MM.1S (cell line): ENCODE measurements around the gene LMF1.

Experiments used
- DNase-seq: peaks from one replicate; pipeline ENCODE4 v3.0.0-alpha.2; 2015
- H2AFZ ChIP-seq: fragments of 300-600 bp; sonication (generic); 2 replicates; pipeline ENCODE4 v1.6.0; 2016; ENCODE audit warnings: antibody characterized with exemption, low read length
- H3F3A ChIP-seq: fragments of 300-600 bp; sonication (generic); 2 replicates; pipeline ENCODE4 v1.6.1; 2016; ENCODE audit warnings: mild to moderate bottlenecking, antibody characterized with exemption, low read length, moderate library complexity, mixed read lengths; ENCODE audit not compliant: insufficient read depth
- H3K27ac ChIP-seq: fragments of 300-600 bp; sonication (generic); 2 replicates; pipeline ENCODE4 v1.5.1; 2016; ENCODE audit warnings: mild to moderate bottlenecking, low read length
- H3K27me3 ChIP-seq: fragments of 300-600 bp; sonication (generic); replicated peaks from 2 replicates; pipeline ENCODE4 v1.6.0; 2016; ENCODE audit warnings: low read length; ENCODE audit not compliant: insufficient read depth
- H3K36me3 ChIP-seq: fragments of 300-600 bp; sonication (generic); replicated peaks from 2 replicates; pipeline ENCODE4 v1.6.1; 2016; ENCODE audit warnings: mild to moderate bottlenecking, low read length, mixed read lengths; ENCODE audit not compliant: insufficient read depth
- H3K4me1 ChIP-seq: fragments of 300-600 bp; sonication (generic); 2 replicates; pipeline ENCODE4 v1.6.1; 2016; ENCODE audit warnings: low read length, mixed read lengths
- H3K4me2 ChIP-seq: fragments of 300-600 bp; sonication (generic); 2 replicates; pipeline ENCODE4 v1.6.0; 2016; ENCODE audit warnings: low read depth, low read length
- H3K4me3 ChIP-seq: fragments of 300-600 bp; sonication (generic); 2 replicates; pipeline ENCODE4 v1.5.1; 2016; ENCODE audit warnings: low read length, mixed read lengths
- H3K79me2 ChIP-seq: fragments of 300-600 bp; sonication (generic); 2 replicates; pipeline ENCODE4 v1.6.1; 2016; ENCODE audit warnings: mixed run types, low read length, mixed read lengths
- H3K9ac ChIP-seq: fragments of 300-600 bp; sonication (generic); 2 replicates; pipeline ENCODE4 v1.6.1; 2016; ENCODE audit warnings: low read length, mixed read lengths
- H3K9me2 ChIP-seq: fragments of 300-600 bp; sonication (generic); replicated peaks from 2 replicates; pipeline ENCODE4 v1.6.1; 2016; ENCODE audit warnings: mild to moderate bottlenecking, low read length, mixed read lengths; ENCODE audit not compliant: insufficient read depth
- H3K9me3 ChIP-seq: fragments of 300-600 bp; sonication (generic); replicated peaks from 2 replicates; pipeline ENCODE4 v1.6.1; 2016; ENCODE audit warnings: mild to moderate bottlenecking, low read length, mixed read lengths; ENCODE audit not compliant: insufficient read depth
- H4K20me1 ChIP-seq: fragments of 300-600 bp; sonication (generic); 2 replicates; pipeline ENCODE4 v1.6.1; 2016; ENCODE audit warnings: mild to moderate bottlenecking, low read length, moderate library complexity, mixed read lengths; ENCODE audit not compliant: insufficient read depth
- EZH2 ChIP-seq: fragments of 300-600 bp; sonication (generic); optimal IDR thresholded peaks from 2 replicates; pipeline ENCODE3; 2017; ENCODE audit warnings: low read depth, mild to moderate bottlenecking, antibody characterized with exemption, low read length, mixed read lengths
- EZH2phosphoT487 ChIP-seq: fragments of 300-600 bp; sonication (generic); IDR thresholded peaks from 2 replicates; pipeline ENCODE4 v1.6.1; 2018; ENCODE audit warnings: antibody characterized with exemption, low read length
- TF ChIP-seq, protein P1 (sequence below): fragments of 300-600 bp; sonication (generic); IDR thresholded peaks from 2 replicates; pipeline ENCODE4 v1.5.1; 2016; ENCODE audit warnings: antibody characterized with exemption, low read length, mixed read lengths

LMF1 gene

DNA sequence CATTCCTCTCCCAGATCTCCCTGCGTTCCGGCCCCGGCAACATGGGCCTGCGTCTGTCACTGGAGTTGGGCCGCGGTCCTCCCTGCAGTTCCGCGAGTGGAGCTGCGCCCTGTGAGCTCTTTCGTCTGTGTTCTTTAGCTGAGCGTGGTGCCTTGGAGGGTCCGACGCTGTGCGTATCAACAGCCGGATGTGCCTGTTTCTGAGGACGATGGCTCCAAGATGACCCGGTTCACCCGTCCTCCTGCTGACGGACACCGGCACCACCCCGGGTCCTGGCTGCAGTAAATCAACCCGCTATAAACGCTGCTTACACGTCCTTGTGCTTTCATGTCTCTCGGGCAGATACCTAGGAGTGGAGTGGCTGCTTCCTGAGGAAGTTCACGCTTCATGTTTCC lies 125.4 kb downstream of the LMF1 start:
- no peaks in the 10 kb centered on the region for H3K36me3 ChIP-seq
- no peak for DNase-seq
- no peak overlapping the region for H3K9ac ChIP-seq
- no peaks in the 10 kb centered on the region for H3K9me3 ChIP-seq
- no peak overlapping the region for H3K27ac ChIP-seq
- H3K4me1 ChIP-seq = no peaks in the 10 kb centered on the region
- no peak overlapping the region for H3K4me2 ChIP-seq
- H4K20me1 ChIP-seq = no peaks in the 10 kb centered on the region
- peaks cover 83% of the 10 kb centered on the region for H3K27me3 ChIP-seq
- no peaks in the 10 kb centered on the region for H3F3A ChIP-seq
- no peaks in the 10 kb centered on the region for H3K9me2 ChIP-seq
- H3K4me3 ChIP-seq = no peak overlapping the region
- H3K79me2 ChIP-seq = no peaks in the 10 kb centered on the region
- TF ChIP-seq EZH2 (no peak), EZH2phosphoT487 (no peak)
- TF ChIP-seq, protein P1, sequence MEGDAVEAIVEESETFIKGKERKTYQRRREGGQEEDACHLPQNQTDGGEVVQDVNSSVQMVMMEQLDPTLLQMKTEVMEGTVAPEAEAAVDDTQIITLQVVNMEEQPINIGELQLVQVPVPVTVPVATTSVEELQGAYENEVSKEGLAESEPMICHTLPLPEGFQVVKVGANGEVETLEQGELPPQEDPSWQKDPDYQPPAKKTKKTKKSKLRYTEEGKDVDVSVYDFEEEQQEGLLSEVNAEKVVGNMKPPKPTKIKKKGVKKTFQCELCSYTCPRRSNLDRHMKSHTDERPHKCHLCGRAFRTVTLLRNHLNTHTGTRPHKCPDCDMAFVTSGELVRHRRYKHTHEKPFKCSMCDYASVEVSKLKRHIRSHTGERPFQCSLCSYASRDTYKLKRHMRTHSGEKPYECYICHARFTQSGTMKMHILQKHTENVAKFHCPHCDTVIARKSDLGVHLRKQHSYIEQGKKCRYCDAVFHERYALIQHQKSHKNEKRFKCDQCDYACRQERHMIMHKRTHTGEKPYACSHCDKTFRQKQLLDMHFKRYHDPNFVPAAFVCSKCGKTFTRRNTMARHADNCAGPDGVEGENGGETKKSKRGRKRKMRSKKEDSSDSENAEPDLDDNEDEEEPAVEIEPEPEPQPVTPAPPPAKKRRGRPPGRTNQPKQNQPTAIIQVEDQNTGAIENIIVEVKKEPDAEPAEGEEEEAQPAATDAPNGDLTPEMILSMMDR = no peak
- H2AFZ ChIP-seq = no peak overlapping the region

DNA sequence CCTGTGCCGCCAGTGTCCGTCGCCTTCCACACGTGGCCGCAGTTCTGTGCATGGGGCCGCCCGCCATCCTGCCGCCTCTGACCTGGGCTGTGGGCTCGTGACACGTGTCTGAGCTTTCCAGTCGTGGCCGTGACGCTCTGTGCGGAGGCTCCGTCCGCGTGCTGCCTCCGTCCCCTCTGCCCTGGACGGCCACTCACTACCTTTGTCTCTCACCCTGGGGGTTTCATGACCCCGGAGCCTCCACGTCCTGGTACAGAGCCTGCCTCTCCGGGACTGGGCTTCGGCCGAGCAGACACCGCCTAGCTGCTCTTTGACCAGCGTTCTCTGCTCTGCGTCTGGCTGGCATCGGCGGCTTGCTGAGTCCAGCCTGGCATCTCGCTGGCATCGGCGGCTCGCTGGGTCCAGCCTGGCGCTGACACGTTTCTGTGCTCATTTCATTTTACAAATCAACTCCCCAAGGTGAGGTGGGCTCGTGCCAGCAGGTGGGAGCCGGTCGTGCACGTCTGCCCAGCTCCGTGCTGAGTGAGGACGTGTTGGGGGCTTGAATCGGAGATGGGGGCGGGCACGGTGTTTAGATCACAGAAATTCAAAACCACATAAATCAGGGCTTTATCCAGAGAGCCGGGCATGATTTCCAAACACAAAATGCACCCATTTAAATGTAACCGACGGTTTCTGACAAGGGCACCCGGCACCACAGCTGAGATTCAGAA lies 126.0 kb downstream of the LMF1 start:
- TF ChIP-seq EZH2phosphoT487 (no peak), EZH2 (no peak)
- TF ChIP-seq, protein P1 = no peak
- no peak overlapping the region for H3K27ac ChIP-seq
- H3K9me2 ChIP-seq = no peaks in the 10 kb centered on the region
- no peak overlapping the region for H3K4me2 ChIP-seq
- no peaks in the 10 kb centered on the region for H3K9me3 ChIP-seq
- no peaks in the 10 kb centered on the region for H3F3A ChIP-seq
- no peak overlapping the region for H3K4me3 ChIP-seq
- H3K36me3 ChIP-seq = no peaks in the 10 kb centered on the region
- H3K79me2 ChIP-seq = no peaks in the 10 kb centered on the region
- no peak overlapping the region for H3K9ac ChIP-seq
- H4K20me1 ChIP-seq = no peaks in the 10 kb centered on the region
- no peak overlapping the region for H2AFZ ChIP-seq
- DNase-seq = no peak
- no peaks in the 10 kb centered on the region for H3K4me1 ChIP-seq
- H3K27me3 ChIP-seq = peaks cover 83% of the 10 kb centered on the region

GRCh38 chr16:843771-844170 lies 127.0 kb downstream of the LMF1 start:
- Histone ChIP-seq H3K9ac (no peak overlapping the region), H3K4me1 (no peaks in the 10 kb centered on the region), H3K27me3 (peaks cover 77% of the 10 kb centered on the region), H2AFZ (no peak overlapping the region), H3K9me3 (no peaks in the 10 kb centered on the region), H3K79me2 (no peaks in the 10 kb centered on the region), H3F3A (no peaks in the 10 kb centered on the region), H3K27ac (no peak overlapping the region), H3K9me2 (no peaks in the 10 kb centered on the region), H3K4me3 (no peak overlapping the region), H4K20me1 (no peaks in the 10 kb centered on the region), H3K4me2 (no peak overlapping the region), H3K36me3 (no peaks in the 10 kb centered on the region)
- TF ChIP-seq EZH2phosphoT487 (no peak), EZH2 (no peak)
- TF ChIP-seq, protein P1 = no peak
- no peak for DNase-seq
